Breast epithelium (tissue), 3 donors: Measurements from ENCODE around the gene GRWD1.

ENCODE experiments used
- POLR2A ChIP-seq: fragments of 450-650 bp; IDR thresholded peaks from one replicate; pipeline ENCODE4 v1.6.1; 2016; ENCODE audit warnings: antibody characterized with exemption, mild to moderate bottlenecking, moderate library complexity
- POLR2AphosphoS5 ChIP-seq, 3 donors: sonication (generic); formaldehyde crosslinking; IDR thresholded peaks; one replicate each; pipeline ENCODE4 v1.6.1; 2017; ENCODE audit warnings: antibody characterized with exemption in 3 of 3

DNA sequence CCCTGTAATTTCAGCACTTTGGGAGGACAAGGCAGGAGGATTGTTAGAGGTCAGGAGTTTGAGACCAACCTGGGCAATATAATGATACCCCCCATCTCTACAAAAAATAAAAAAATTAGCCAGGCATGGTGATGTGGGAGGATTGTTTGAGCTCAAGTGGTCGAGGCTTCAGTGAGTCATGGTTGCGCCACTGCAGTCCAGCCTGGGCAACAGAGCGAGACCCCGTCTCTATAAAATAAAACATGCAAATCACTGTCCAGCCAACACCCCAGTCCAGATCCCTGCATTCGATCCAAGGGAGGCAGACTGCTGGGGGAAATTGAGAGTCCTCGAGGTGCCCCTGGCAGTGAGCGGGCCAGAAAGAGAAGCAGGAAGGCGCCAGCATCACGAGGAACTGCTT is 30.4 kb downstream of the GRWD1 start:
- TF ChIP-seq POLR2AphosphoS5 (IDR thresholded peaks at IDR 0.05) (no peak), POLR2A (no peak)
